ENCODE measurements around the gene ASTL. TPM values are rescaled to one million over a fixed set of nuclear protein-coding genes. Genes with fewer than 3 reads are reported as not detected.

Gene ASTL
- total RNA-seq, 1 experiment from 2014 or later = not detected

DNA sequence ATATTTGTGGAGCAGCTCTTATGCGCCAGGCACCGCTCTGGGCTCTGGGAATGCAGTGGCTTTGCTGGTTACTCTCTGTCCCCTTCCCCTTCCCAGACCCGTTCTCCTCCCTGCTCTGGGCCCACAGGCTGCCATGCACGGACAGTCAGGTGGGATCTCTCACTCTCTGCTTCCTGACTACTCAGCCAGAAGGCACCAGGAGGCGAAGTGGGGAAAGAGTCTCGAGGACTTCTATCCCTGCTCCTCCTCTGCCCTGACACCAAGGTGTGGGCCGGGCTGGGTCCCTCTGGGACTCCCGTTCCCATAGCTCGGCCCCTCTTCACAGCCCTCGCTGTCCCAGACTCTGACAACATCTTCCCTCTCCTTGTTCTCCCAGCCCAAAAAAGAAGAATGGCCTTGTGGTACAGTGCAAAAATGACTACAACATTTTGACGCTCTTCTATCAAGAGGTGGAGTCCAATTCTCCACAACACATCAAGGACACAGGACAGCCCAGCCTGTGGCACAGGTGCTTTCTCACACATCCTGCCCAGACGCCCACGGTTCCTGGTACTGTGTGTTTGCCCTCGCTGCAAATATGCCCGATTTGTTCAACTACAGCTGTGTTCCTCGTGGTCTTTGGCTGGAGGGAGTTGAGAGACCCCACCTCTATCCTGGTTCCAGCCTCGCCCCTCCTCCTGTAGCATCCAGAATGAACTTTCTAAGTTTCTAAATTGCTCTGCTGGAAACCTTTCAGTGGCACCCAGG is 21.0 kb upstream of the ASTL start:
- DNase-seq (ENCODE audit: low read depth) = no peak

- DNase-seq (ENCODE audit: low read depth) = no peak
Observed at GRCh38 chr2:96158554-96158940, 20.2 kb upstream of the ASTL start.

GRCh38 chr2:96157649-96158553 is 19.6 kb upstream of the ASTL start:
- DNase-seq (ENCODE audit: low read depth) = no peak

DNA sequence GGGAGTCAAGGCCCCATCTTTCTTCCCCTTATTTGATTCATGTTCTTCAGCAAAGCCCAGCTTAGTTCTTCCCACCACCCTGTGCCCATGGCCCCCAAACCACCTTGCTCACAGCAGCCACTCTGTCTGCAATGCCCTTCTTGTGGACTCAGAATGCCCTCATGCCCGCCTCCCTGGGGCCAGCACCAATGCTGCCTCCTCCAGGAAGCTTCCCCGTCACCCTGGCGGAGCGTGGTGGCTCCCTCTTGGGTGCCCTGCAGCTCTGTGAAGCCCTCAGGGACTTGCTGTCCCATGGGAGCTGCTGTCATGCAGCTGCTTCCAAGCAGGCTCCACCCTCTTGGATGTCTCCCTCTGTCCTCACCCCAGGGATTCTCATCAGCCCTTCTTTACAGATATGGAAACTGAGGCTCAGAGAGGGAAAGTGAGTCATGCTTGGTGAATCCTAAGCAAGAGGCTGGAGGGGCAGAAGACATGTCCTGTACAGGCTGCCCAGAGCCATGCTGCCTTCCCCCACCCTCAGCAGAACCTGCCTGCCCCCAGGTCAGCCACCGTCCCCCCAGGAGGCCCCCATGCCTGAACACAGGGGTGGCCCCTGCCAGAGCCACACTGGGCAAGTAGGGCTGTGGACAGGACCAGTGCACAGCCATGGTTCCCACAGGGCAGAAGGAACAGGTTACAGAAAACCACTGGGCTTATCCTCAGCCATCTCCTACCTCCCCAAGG is 18.8 kb upstream of the ASTL start:
- DNase-seq (ENCODE audit: low read depth) = no peak

GRCh38 chr2:96156011-96156820 is 17.9 kb upstream of the ASTL start:
- DNase-seq (ENCODE audit: low read depth) = no peak

DNA sequence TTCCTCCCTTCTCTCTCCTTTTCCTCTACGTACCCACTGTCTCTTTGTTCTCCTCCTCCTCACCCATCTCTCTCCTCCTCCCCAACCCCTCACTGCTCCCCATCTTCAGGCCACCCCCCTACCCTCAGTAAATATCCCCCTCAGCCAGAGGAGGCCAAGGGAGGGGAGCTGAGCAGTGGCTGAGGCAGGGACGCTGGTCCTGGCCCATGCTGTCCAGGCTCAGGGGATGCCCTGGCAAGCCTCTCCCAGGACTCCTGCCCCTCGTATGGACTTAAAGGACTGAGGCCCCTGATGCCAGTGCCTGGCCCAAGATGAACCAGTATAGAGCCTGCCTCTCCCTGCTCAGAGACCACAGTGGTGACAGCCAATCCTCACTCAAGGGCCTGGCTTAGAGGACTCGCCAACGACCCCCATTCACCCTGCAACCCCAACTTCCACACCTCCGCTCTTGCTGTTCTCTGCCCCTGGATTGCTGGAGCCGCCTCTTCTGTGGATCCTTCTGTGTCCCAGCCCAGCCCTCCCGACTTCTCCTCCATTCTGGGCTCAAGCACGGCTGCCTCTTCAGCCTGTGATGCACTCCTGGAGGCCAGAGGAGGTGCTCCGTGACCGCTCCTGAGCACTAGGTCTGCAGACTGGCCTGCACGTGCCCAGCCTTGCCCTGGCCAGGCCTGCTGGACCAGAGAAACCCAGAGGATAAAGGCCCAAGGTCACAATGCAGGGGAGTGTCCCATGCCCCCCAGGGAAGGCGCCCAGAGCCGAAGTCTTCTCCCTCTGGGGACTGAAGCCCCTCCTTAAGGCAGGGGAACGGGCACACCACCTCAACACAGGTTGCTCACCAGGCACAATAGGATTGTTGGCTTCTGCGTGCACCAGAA is 16.4 kb upstream of the ASTL start:
- no peak for DNase-seq (ENCODE audit: low read depth)

- no peak for DNase-seq (ENCODE audit: low read depth)
Observed at GRCh38 chr2:96153991-96154431, 15.7 kb upstream of the ASTL start.

- DNase-seq (ENCODE audit: low read depth) = no peak
Observed at GRCh38 chr2:96153291-96153713, 15.0 kb upstream of the ASTL start.

GRCh38 chr2:96152304-96153161 is 14.2 kb upstream of the ASTL start:
- no peak for DNase-seq (ENCODE audit: low read depth)

- DNase-seq (ENCODE audit: low read depth) = no peak
Observed at GRCh38 chr2:96151595-96152303, 13.4 kb upstream of the ASTL start.

DNA sequence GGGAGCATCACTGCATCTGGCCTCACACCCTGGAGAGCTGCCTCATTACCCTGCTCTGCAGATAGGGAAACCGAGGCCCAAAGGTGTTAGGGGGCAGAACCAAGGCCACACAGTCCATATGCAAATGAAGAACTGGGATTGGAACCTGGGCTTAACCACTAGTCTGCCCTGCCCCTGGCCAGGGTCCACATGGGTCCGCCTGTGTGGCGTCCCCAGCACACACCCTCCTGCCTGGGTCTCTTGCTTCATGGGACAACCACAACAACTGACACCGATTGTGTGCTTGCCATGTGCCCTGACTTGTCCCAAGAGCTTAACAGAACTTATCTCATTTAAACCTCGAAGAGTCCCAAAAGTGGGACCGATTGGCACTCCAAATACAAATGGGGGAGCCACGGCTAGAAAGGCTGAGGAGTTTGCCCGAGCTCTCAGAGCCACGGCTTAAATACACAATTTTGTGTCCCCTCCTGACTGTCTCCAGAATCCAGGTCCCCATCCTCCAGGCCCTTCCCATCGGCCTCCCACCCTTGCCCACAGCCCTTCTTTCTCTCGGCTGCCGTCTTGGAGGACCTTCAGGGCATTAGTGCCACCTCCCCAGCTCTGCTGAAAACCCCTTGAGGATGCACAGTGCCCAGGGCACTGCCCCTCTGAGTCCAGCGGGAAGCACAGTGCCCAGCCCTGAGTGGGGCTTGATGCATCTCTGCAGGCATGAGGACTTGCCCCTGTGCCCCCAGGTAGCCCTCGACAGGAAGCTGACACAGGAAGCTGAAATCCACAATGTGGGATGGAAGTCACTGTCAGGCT is 12.7 kb upstream of the ASTL start:
- DNase-seq (ENCODE audit: low read depth) = no peak

- DNase-seq (ENCODE audit: low read depth) = no peak
Observed at GRCh38 chr2:96150007-96150640, 11.8 kb upstream of the ASTL start.

- DNase-seq (ENCODE audit: low read depth) = peak; percentile 84
Observed at GRCh38 chr2:96148410-96149217, 10.3 kb upstream of the ASTL start.

GRCh38 chr2:96147593-96148201 is 9.4 kb upstream of the ASTL start:
- no peak for DNase-seq (ENCODE audit: low read depth)

GRCh38 chr2:96146881-96147592 is 8.7 kb upstream of the ASTL start:
- no peak for DNase-seq (ENCODE audit: low read depth)

Data from HT1080 (cell line).